CD4-positive, CD25-positive, alpha-beta regulatory T cell (primary cell): ENCODE results near the gene TPCN1. TPM values are rescaled to one million over a fixed set of nuclear protein-coding genes. Genes with fewer than 3 reads are reported as not detected.
A peak's percentile ranks its signal among the peaks of the same experiment; 100 is the strongest.

Experiments
- ATAC-seq, 2 donors: fragments of 150-1000 bp; cut with Tn5 transposase; one replicate each; pipeline ENCODE4 v1.10.0; 2021; ENCODE audit warnings: low read depth in 2 of 2, moderate number of reproducible peaks in 2 of 2, moderate library complexity in 1 of 2
- DNase-seq, 3 donors: peaks; one replicate each; pipeline versions ENCODE4 v3.0.0 to v3.0.0-alpha.2; 2012 to 2022; ENCODE audit warnings: mixed read lengths in 1 of 3
- H3K27ac ChIP-seq: one replicate; pipeline ENCODE4 v1.7.0; 2013; ENCODE audit warnings: mild to moderate bottlenecking, low read length; ENCODE audit not compliant: insufficient read depth, poor library complexity, severe bottlenecking
- H3K27me3 ChIP-seq: one replicate; pipeline ENCODE4 v1.7.0; 2013; ENCODE audit warnings: low read length; ENCODE audit not compliant: control insufficient read depth, insufficient read depth
- H3K36me3 ChIP-seq: one replicate; pipeline ENCODE4 v1.7.0; 2013; ENCODE audit warnings: mild to moderate bottlenecking, low read length, moderate library complexity; ENCODE audit not compliant: control insufficient read depth, insufficient read depth
- H3K4me1 ChIP-seq: 2 replicates; pipeline ENCODE4 v1.7.0; 2013; ENCODE audit warnings: mild to moderate bottlenecking, low read length; ENCODE audit not compliant: insufficient read depth, control insufficient read depth, poor library complexity, severe bottlenecking
- H3K4me3 ChIP-seq: one replicate; pipeline ENCODE4 v1.7.0; 2013; ENCODE audit warnings: low read depth, mild to moderate bottlenecking, low read length, moderate library complexity
- H3K9me3 ChIP-seq, 2 experiments: 1 replicate in 1 of 2; 2 replicates in 1 of 2; pipeline ENCODE4 v1.7.0; 2013; ENCODE audit warnings: low read length in 2 of 2, mild to moderate bottlenecking in 1 of 2, moderate library complexity in 1 of 2; ENCODE audit not compliant: control insufficient read depth in 2 of 2
- H3K27ac Mint-ChIP-seq, 3 donors: one replicate each; pipeline ENCODE4 v1.8.0; 2020 to 2022; ENCODE audit warnings: mild to moderate bottlenecking in 3 of 3, mixed read lengths in 3 of 3, moderate library complexity in 2 of 3
- H3K27me3 Mint-ChIP-seq: one replicate; pipeline ENCODE4 v1.8.0; 2022; ENCODE audit warnings: mild to moderate bottlenecking, mixed read lengths
- H3K36me3 Mint-ChIP-seq: one replicate; pipeline ENCODE4 v1.8.0; 2020; ENCODE audit warnings: mixed read lengths
- H3K4me1 Mint-ChIP-seq, 4 donors: one replicate each; pipeline ENCODE4 v1.8.0; 2020 to 2022; ENCODE audit warnings: mixed read lengths in 4 of 4, mild to moderate bottlenecking in 1 of 4
- H3K4me3 Mint-ChIP-seq, 4 donors: one replicate each; pipeline ENCODE4 v1.8.0; 2020 to 2022; ENCODE audit warnings: mild to moderate bottlenecking in 4 of 4, mixed read lengths in 4 of 4, moderate library complexity in 3 of 4
- H3K9me3 Mint-ChIP-seq, 7 donors: one replicate each; pipeline ENCODE4 v1.8.0; 2020 to 2022; ENCODE audit warnings: mixed read lengths in 7 of 7, mild to moderate bottlenecking in 3 of 7, moderate library complexity in 2 of 7
- polyA plus RNA-seq, 4 donors: library from polyadenylated mRNA; unstranded; fragments of 300-500 nt; fragmentation: Illumina TruSeq; gene quantifications; one replicate each; pipeline ENCODE4 v1.2.3, GENCODE V29; 2021
- total RNA-seq: library from RNA; stranded (reverse); gene quantifications from one replicate; pipeline ENCODE4 v1.2.3, GENCODE V29; 2022

The TPCN1 gene
- total and polyA plus RNA-seq, 5 donors from 2014 or later = 5.2 to 44.9 (median 8.4) TPM

DNA sequence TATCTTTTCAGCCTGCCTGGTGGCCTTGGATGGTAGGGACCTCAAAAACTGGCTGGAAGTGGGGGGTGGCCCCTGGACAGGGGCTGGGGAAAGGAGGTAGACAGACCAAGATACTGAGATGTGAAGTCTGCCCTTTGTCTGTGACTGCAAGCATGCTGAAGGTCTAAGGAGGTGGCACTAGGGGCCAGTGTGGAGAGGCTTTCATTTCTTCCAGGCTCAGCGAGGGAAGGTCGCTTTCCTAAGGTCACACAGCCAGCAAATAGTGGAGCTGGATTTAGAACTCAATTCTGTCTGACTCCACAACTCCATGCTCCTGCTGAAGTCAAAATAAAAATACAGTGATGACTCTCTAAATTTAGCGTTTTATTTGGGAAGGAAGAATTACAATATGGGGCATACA is 125.8 kb downstream of the TPCN1 start:
- Histone ChIP-seq H3K4me3 (no peak overlapping the region), H3K4me1 (no peaks in the 10 kb centered on the region), H3K9me3 (no peaks in the 10 kb centered on the region), H3K27ac (no peak overlapping the region), H3K27me3 (peaks cover 3% of the 10 kb centered on the region), H3K36me3 (no peaks in the 10 kb centered on the region)
- Mint-ChIP-seq H3K36me3 (no peaks in the 10 kb centered on the region), H3K9me3 (peaks cover 0 to 2% (median 0%) of the 10 kb centered on the region in 7 donors), H3K4me1 (no peaks in the 10 kb centered on the region), H3K27ac (peak overlapping the region in 1 of 3 donors; percentile 21), H3K27me3 (peaks cover 24% of the 10 kb centered on the region), H3K4me3 (no peak overlapping the region)
- ATAC-seq (no peak), DNase-seq (no peak)

- no peaks in the 10 kb centered on the region for H3K36me3 Mint-ChIP-seq
Observed at GRCh38 chr12:113347892-113348291, 126.6 kb downstream of the TPCN1 start.

More at GRCh38 chr12:113347892-113348291, 126.6 kb downstream of the TPCN1 start:
- H3K27me3 ChIP-seq = peaks cover 3% of the 10 kb centered on the region
- H3K27me3 Mint-ChIP-seq = peaks cover 29% of the 10 kb centered on the region
- no peak overlapping the region for H3K4me3 Mint-ChIP-seq
- no peak overlapping the region for H3K4me3 ChIP-seq
- H3K4me1 Mint-ChIP-seq = peaks cover 0 to 2% (median 0%) of the 10 kb centered on the region in 4 donors
- no peaks in the 10 kb centered on the region for H3K36me3 ChIP-seq
- no peaks in the 10 kb centered on the region for H3K4me1 ChIP-seq
- DNase-seq (no peak), ATAC-seq (no peak)
- H3K9me3 Mint-ChIP-seq = peaks cover 0 to 2% (median 0%) of the 10 kb centered on the region in 7 donors
- no peak overlapping the region for H3K27ac Mint-ChIP-seq
- no peak overlapping the region for H3K27ac ChIP-seq
- H3K9me3 ChIP-seq = no peaks in the 10 kb centered on the region

Other genes starting within 250 kb of the TPCN1 start
- 82.2 TPM for gene OAS2, start 242.9 kb upstream of the TPCN1 start, total RNA-seq
- 10 to 100 TPM; 58.2 to 82.2 (median 73.4) TPM for gene OAS2, start 242.9 kb upstream of the TPCN1 start, polyA plus RNA-seq
- 7.8 TPM for gene DTX1, start 164.7 kb upstream of the TPCN1 start, total RNA-seq
- gene DTX1, start 164.7 kb upstream of the TPCN1 start, polyA plus RNA-seq = 1 to 10 TPM in 1 of 4 donors, under 1 TPM in 3; 0.64 to 1.1 (median 0.84) TPM
- gene RASAL1, start 85.7 kb upstream of the TPCN1 start, total RNA-seq = not detected
- gene RASAL1, start 85.7 kb upstream of the TPCN1 start, polyA plus RNA-seq = under 1 TPM in 3 of 4 donors, not detected in 1; 0.42 to 0.79 (median 0.73) TPM
- 0.42 TPM for gene CFAP73, start 71.7 kb upstream of the TPCN1 start, total RNA-seq
- not detected for gene CFAP73, start 71.7 kb upstream of the TPCN1 start, polyA plus RNA-seq
- 75.5 TPM for gene DDX54, start 36.0 kb upstream of the TPCN1 start, total RNA-seq
- 10 to 100 TPM; 12.5 to 20.8 (median 17.8) TPM for gene DDX54, start 36.0 kb upstream of the TPCN1 start, polyA plus RNA-seq
- 10.1 TPM for gene RITA1, start 35.7 kb upstream of the TPCN1 start, total RNA-seq
- 10 to 100 TPM; 20.4 to 38.3 (median 24.2) TPM for gene RITA1, start 35.7 kb upstream of the TPCN1 start, polyA plus RNA-seq
- 77.8 TPM for gene SLC8B1, start 113.6 kb downstream of the TPCN1 start, total RNA-seq
- 10 to 100 TPM; 47.4 to 95.0 (median 66.1) TPM for gene SLC8B1, start 113.6 kb downstream of the TPCN1 start, polyA plus RNA-seq
- gene PLBD2, start 137.1 kb downstream of the TPCN1 start, total RNA-seq = 14.4 TPM
- 1 to 10 TPM; 4.9 to 7.0 (median 6.2) TPM for gene PLBD2, start 137.1 kb downstream of the TPCN1 start, polyA plus RNA-seq
- gene SDS, start 182.4 kb downstream of the TPCN1 start, total RNA-seq = not detected
- not detected for gene SDS, start 182.4 kb downstream of the TPCN1 start, polyA plus RNA-seq
- gene SDSL, start 200.9 kb downstream of the TPCN1 start, total RNA-seq = not detected
- gene SDSL, start 200.9 kb downstream of the TPCN1 start, polyA plus RNA-seq = 1 to 10 TPM in 1 of 4 donors, not detected in 3; 1.8 TPM